GM18526 (cell line): ENCODE data around the gene CSNK2A1.

ENCODE experiments used
- POLR2A ChIP-seq: IDR thresholded peaks from 3 replicates; pipeline ENCODE4 v1.6.1; 2011; ENCODE audit not compliant: insufficient read length; ENCODE audit errors: extremely low read depth

Gene CSNK2A1

GRCh38 chr20:547394-547793 is 3.8 kb upstream of the CSNK2A1 start:
- no peak for TF ChIP-seq POLR2A

- no peak for TF ChIP-seq POLR2A
These were observed 2.8 kb upstream of the CSNK2A1 start for GRCh38 chr20:546353-546752.

GRCh38 chr20:544153-544725 is 649 bp upstream of the CSNK2A1 start:
- TF ChIP-seq POLR2A = no peak

GRCh38 chr20:542777-543368 is 717 bp downstream of the CSNK2A1 start:
- TF ChIP-seq POLR2A = no peak

GRCh38 chr20:540391-541201 is 3.0 kb downstream of the CSNK2A1 start:
- TF ChIP-seq POLR2A = no peak

- no peak for TF ChIP-seq POLR2A
These were observed 3.7 kb downstream of the CSNK2A1 start for GRCh38 chr20:539848-540247.

GRCh38 chr20:539191-539590 is 4.4 kb downstream of the CSNK2A1 start:
- no peak for TF ChIP-seq POLR2A

GRCh38 chr20:537983-538382 is 5.6 kb downstream of the CSNK2A1 start:
- TF ChIP-seq POLR2A = no peak

GRCh38 chr20:536426-537010 is 7.1 kb downstream of the CSNK2A1 start:
- no peak for TF ChIP-seq POLR2A

GRCh38 chr20:535958-536357 is 7.6 kb downstream of the CSNK2A1 start:
- TF ChIP-seq POLR2A = no peak

GRCh38 chr20:533526-533925 is 10.1 kb downstream of the CSNK2A1 start:
- TF ChIP-seq POLR2A = no peak

GRCh38 chr20:532530-532929 is 11.1 kb downstream of the CSNK2A1 start:
- TF ChIP-seq POLR2A = no peak

GRCh38 chr20:531608-532007 is 12.0 kb downstream of the CSNK2A1 start:
- no peak for TF ChIP-seq POLR2A

- TF ChIP-seq POLR2A = no peak
These were observed 13.3 kb downstream of the CSNK2A1 start for GRCh38 chr20:530321-530720.

GRCh38 chr20:528923-529604 is 14.5 kb downstream of the CSNK2A1 start:
- TF ChIP-seq POLR2A = no peak

- TF ChIP-seq POLR2A = no peak
These were observed 16.1 kb downstream of the CSNK2A1 start for GRCh38 chr20:527571-527886.
